DMS79 treated with DMSO at 0.1 percent for 48 hours (cell line): Measurements from ENCODE around the gene MUC4.
A peak's percentile ranks its signal among the peaks of the same experiment; 100 is the strongest.
"Not testable (repeated sequence)": the region's sequence is repeated elsewhere in the genome, so short reads cannot be mapped to it uniquely, and the experiment has no call there.

Source experiments
- DNase-seq: peaks from one replicate; lab custom pipeline; 2025; lab: John Stamatoyannopoulos, UW

The MUC4 gene

GRCh38 chr3:195809796-195810454 is 1.8 kb downstream of the MUC4 start:
- DNase-seq = no peak

GRCh38 chr3:195809291-195809785 is 2.4 kb downstream of the MUC4 start:
- DNase-seq = peak; percentile 85

GRCh38 chr3:195808741-195809290 is 2.9 kb downstream of the MUC4 start:
- no peak for DNase-seq

GRCh38 chr3:195807681-195808121 is 4.0 kb downstream of the MUC4 start:
- peak; percentile 86 for DNase-seq

GRCh38 chr3:195806916-195807231 is 4.9 kb downstream of the MUC4 start:
- no peak for DNase-seq

DNA sequence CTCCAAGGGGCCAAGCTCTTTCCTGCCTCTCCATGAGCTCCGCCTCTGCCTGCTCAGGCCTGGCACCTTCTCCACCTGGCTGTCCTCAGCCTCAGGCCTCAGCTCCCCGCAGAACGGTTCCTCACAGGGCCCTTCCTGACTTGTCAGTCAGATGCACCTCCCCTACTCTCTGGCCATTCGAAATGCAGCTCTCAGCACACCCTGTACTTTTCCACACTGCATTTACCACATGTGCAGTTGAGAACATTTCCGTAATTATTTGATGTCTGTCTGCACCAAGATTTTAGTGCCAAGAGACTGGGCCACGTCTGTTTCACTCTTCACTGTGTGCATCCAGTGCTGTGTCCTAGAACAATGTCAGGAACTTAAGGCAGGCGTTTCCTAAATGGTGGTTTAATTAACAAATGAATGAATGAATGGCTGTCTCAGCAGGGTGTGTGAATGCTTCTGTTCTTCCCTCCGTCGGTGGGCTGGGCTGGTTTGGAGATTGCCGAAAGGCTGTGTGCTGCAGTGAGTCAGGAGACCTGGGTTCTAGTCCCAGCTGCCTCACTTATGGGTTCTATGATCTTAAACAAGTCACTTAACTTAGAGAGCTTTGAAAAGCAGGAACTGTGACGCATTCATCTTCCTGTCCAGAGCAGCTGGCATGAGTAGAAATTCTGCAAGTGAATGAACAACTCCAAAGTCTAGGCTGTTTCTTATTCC is 5.4 kb downstream of the MUC4 start:
- peak; percentile 75 for DNase-seq

DNA sequence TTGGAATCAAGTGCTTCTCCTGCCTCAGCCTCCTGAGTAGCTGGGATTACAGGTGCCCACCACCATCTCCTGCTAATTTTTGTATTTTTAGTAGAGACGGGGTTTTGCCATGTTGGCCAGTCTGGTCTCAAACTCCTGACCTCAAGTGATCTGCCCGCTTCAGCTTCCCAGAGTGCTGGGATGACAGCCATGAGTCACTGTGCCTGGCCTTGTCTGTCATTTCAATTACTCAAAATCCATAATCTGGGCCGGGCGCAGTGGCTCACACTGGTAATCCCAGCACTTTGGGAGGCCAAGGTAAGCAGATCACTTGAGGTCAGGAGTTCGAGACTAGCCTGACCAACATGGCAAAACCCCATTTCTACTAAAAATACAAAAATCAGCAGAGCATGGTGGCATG is 6.1 kb downstream of the MUC4 start:
- DNase-seq = not testable (repeated sequence)

- no peak for DNase-seq
Observed at GRCh38 chr3:195805181-195805580, 6.5 kb downstream of the MUC4 start.

DNA sequence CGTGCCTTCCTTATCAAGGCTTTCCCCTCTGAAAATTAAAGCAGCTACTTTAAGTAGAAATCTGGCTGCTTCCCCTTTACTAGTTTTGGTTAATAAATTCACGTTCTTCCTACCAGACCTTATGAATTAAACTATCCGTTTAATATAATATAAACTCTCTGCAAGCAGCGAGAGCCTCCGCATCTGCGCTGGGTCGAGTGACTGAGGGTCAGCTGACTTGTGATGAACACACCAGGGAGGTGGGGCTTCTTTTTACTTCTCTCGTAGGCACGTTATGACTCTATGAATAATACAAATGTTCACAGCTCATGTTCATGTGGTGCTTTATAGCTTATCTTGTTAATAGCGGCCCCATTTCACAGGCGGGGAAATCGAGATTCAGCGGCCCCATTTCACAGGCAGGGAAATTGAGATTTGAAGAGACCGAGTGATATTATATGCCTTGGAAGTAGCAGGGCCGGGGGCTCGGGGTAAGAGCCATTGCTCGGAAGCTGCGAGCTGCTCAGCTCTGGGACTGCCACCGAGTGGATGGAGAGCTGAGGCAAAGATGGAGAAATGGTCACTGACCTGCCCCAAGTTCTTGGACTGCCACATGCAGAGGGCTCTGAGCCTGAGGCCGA is 8.3 kb downstream of the MUC4 start:
- DNase-seq = no peak

- DNase-seq = no peak
Observed at GRCh38 chr3:195802795-195803194, 8.9 kb downstream of the MUC4 start.

GRCh38 chr3:195802261-195802701 is 9.4 kb downstream of the MUC4 start:
- no peak for DNase-seq

- no peak for DNase-seq
Observed at GRCh38 chr3:195801251-195802183, 10.2 kb downstream of the MUC4 start.

- no peak for DNase-seq
Observed at GRCh38 chr3:195800240-195800639, 11.5 kb downstream of the MUC4 start.

GRCh38 chr3:195796795-195797194 is 14.9 kb downstream of the MUC4 start:
- DNase-seq = no peak

GRCh38 chr3:195794708-195795107 is 17.0 kb downstream of the MUC4 start:
- no peak for DNase-seq

GRCh38 chr3:195792621-195793020 is 19.1 kb downstream of the MUC4 start:
- DNase-seq = not testable (repeated sequence)

- no peak for DNase-seq
Observed at GRCh38 chr3:195790901-195791300, 20.8 kb downstream of the MUC4 start.

DNA sequence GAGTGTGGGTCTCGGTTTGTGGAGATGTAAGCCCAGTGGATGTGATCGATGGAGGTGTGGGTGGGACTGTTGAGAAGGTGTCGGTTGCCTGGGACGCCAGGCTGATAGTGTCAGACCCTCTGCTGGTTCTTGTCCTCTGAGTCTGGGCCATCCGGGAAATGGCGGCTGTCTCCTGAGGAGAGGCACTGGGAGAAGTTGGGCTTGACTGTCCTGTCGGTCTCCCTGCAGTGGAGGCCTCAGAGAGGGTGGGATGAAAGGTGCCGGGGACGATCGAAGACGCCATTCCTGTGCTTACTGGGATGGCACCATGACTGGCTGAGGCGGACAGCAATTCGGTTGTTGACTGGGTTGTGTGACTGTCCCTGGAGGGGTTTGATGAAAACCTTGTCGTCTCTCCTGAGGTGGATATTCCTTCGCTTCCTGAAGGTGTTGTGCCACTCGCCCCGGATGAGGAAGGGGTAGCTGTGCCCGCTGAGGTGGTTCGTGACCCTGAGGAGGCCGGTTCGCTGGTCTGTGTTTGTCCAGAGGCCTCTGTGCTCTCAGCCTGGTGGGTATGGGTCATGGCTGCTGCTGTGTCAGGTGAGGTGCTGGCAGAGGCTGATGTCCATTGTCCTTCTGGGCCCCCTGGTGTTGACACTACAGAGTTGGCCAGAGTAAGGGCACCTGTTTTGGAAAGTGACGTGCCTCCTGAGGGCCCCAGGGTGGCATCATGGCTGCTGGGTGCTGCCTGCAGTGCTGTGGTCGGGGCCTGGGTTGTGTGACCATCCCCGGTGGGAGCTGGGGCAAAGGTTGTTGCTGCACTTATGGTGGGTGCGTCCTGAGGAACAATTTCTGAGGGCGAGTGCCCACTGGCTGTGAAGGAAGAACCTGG is 22.8 kb downstream of the MUC4 start:
- no peak for DNase-seq

GRCh38 chr3:195785781-195786405 is 25.8 kb downstream of the MUC4 start:
- not testable (repeated sequence) for DNase-seq

DNA sequence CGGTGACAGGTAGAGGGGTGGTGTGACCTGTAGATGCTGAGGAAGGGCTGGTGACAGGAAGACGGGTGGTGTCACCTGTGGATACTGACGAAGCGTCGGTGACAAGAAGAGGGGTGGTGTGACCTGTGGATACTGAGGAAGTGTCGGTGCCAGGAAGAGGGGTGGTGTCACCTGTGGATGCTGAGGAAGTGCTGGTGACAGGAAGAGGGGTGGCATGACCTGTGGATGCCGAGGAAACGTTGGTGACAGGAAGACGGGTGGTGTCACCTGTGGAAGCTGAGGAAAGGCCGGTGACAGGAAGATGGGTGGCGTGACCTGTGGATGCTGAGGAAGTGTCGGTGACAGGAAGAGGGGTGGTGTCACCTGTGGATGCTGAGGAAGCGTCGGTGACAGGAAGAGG is 27.7 kb downstream of the MUC4 start:
- DNase-seq = not testable (repeated sequence)
